Activated naive CD8-positive, alpha-beta T cell treated with anti-CD3 and anti-CD28 coated beads, Interleukin-2, amount 50 U/mL, for 24 hours (primary cell): Measurements from ENCODE around the gene PCP4L1.

Source experiments
- ATAC-seq: fragments of 150-1000 bp; cut with Tn5 transposase; one replicate; pipeline ENCODE4 v1.10.0; 2021
- DNase-seq: peaks from one replicate; pipeline ENCODE4 v3.0.0; 2021
- H3K27ac Mint-ChIP-seq: one replicate; pipeline ENCODE4 v1.8.0; 2021; ENCODE audit warnings: mild to moderate bottlenecking, mixed read lengths
- H3K27me3 Mint-ChIP-seq: one replicate; pipeline ENCODE4 v1.8.0; 2021; ENCODE audit warnings: mixed read lengths
- H3K36me3 Mint-ChIP-seq: one replicate; pipeline ENCODE4 v1.8.0; 2021; ENCODE audit warnings: low read depth, mixed read lengths
- H3K4me1 Mint-ChIP-seq: one replicate; pipeline ENCODE4 v1.8.0; 2021; ENCODE audit warnings: mixed read lengths
- H3K4me3 Mint-ChIP-seq: one replicate; pipeline ENCODE4 v1.8.0; 2021; ENCODE audit warnings: mild to moderate bottlenecking, moderate library complexity, mixed read lengths
- H3K9me3 Mint-ChIP-seq: one replicate; pipeline ENCODE4 v1.8.0; 2021; ENCODE audit warnings: mixed read lengths

The PCP4L1 gene

GRCh38 chr1:161273402-161273801 lies 14.9 kb downstream of the PCP4L1 start:
- Mint-ChIP-seq H3K9me3 (no peaks in the 10 kb centered on the region), H3K36me3 (no peaks in the 10 kb centered on the region), H3K27ac (no peak overlapping the region), H3K27me3 (peaks cover 13% of the 10 kb centered on the region), H3K4me3 (no peak overlapping the region), H3K4me1 (no peaks in the 10 kb centered on the region)
- ATAC-seq (no peak), DNase-seq (no peak)

GRCh38 chr1:161274874-161275273 lies 16.3 kb downstream of the PCP4L1 start:
- ATAC-seq (no peak), DNase-seq (no peak)
- no peak overlapping the region for H3K27ac Mint-ChIP-seq
- no peaks in the 10 kb centered on the region for H3K36me3 Mint-ChIP-seq
- H3K4me3 Mint-ChIP-seq: no peak overlapping the region
- peaks cover 15% of the 10 kb centered on the region for H3K27me3 Mint-ChIP-seq
- no peaks in the 10 kb centered on the region for H3K4me1 Mint-ChIP-seq
- no peaks in the 10 kb centered on the region for H3K9me3 Mint-ChIP-seq

- ATAC-seq (no peak), DNase-seq (no peak)
- peaks cover 4% of the 10 kb centered on the region for H3K27me3 Mint-ChIP-seq
- no peak overlapping the region for H3K27ac Mint-ChIP-seq
- H3K4me3 Mint-ChIP-seq: no peak overlapping the region
- no peaks in the 10 kb centered on the region for H3K36me3 Mint-ChIP-seq
- no peaks in the 10 kb centered on the region for H3K4me1 Mint-ChIP-seq
- H3K9me3 Mint-ChIP-seq: no peaks in the 10 kb centered on the region
Observed at GRCh38 chr1:161282991-161283390, 24.4 kb downstream of the PCP4L1 start.

- Mint-ChIP-seq H3K4me1 (no peaks in the 10 kb centered on the region), H3K9me3 (no peaks in the 10 kb centered on the region), H3K4me3 (no peak overlapping the region), H3K36me3 (no peaks in the 10 kb centered on the region), H3K27me3 (no peaks in the 10 kb centered on the region), H3K27ac (no peak overlapping the region)
- ATAC-seq (no peak), DNase-seq (no peak)
Observed at GRCh38 chr1:161285113-161285512, 26.6 kb downstream of the PCP4L1 start.

- Mint-ChIP-seq H3K4me3 (no peak overlapping the region), H3K36me3 (no peaks in the 10 kb centered on the region), H3K27me3 (no peaks in the 10 kb centered on the region), H3K27ac (no peak overlapping the region), H3K9me3 (no peaks in the 10 kb centered on the region), H3K4me1 (no peaks in the 10 kb centered on the region)
- DNase-seq (no peak), ATAC-seq (no peak)
Observed at GRCh38 chr1:161285521-161285920, 27.0 kb downstream of the PCP4L1 start.

- Mint-ChIP-seq H3K27me3 (no peaks in the 10 kb centered on the region), H3K36me3 (no peaks in the 10 kb centered on the region), H3K4me3 (no peak overlapping the region), H3K9me3 (no peaks in the 10 kb centered on the region), H3K27ac (no peak overlapping the region), H3K4me1 (no peaks in the 10 kb centered on the region)
- no peak for ATAC-seq
- DNase-seq: no peak
Observed at GRCh38 chr1:161287482-161288054, 29.0 kb downstream of the PCP4L1 start.

GRCh38 chr1:161290779-161291178 lies 32.2 kb downstream of the PCP4L1 start:
- Mint-ChIP-seq H3K9me3 (no peaks in the 10 kb centered on the region), H3K27me3 (no peaks in the 10 kb centered on the region), H3K4me3 (no peak overlapping the region), H3K4me1 (no peaks in the 10 kb centered on the region), H3K27ac (no peak overlapping the region), H3K36me3 (no peaks in the 10 kb centered on the region)
- ATAC-seq (no peak), DNase-seq (no peak)

- DNase-seq (no peak), ATAC-seq (no peak)
- no peaks in the 10 kb centered on the region for H3K9me3 Mint-ChIP-seq
- H3K36me3 Mint-ChIP-seq: no peaks in the 10 kb centered on the region
- H3K27me3 Mint-ChIP-seq: no peaks in the 10 kb centered on the region
- no peak overlapping the region for H3K4me3 Mint-ChIP-seq
- no peaks in the 10 kb centered on the region for H3K4me1 Mint-ChIP-seq
- H3K27ac Mint-ChIP-seq: no peak overlapping the region
Observed at GRCh38 chr1:161297415-161297814, 38.9 kb downstream of the PCP4L1 start.

GRCh38 chr1:161298116-161298515 lies 39.6 kb downstream of the PCP4L1 start:
- Mint-ChIP-seq H3K4me3 (no peak overlapping the region), H3K36me3 (no peaks in the 10 kb centered on the region), H3K4me1 (no peaks in the 10 kb centered on the region), H3K27me3 (no peaks in the 10 kb centered on the region), H3K27ac (no peak overlapping the region), H3K9me3 (no peaks in the 10 kb centered on the region)
- ATAC-seq: no peak
- DNase-seq: no peak

GRCh38 chr1:161299347-161299746 lies 40.8 kb downstream of the PCP4L1 start:
- Mint-ChIP-seq H3K4me3 (no peak overlapping the region), H3K9me3 (no peaks in the 10 kb centered on the region), H3K36me3 (no peaks in the 10 kb centered on the region), H3K4me1 (peaks cover 11% of the 10 kb centered on the region), H3K27ac (no peak overlapping the region), H3K27me3 (no peaks in the 10 kb centered on the region)
- DNase-seq: no peak
- ATAC-seq: no peak

GRCh38 chr1:161300478-161300877 lies 41.9 kb downstream of the PCP4L1 start:
- ATAC-seq: no peak
- no peak for DNase-seq
- Mint-ChIP-seq H3K4me1 (peaks cover 17% of the 10 kb centered on the region), H3K4me3 (no peak overlapping the region), H3K27me3 (no peaks in the 10 kb centered on the region), H3K9me3 (no peaks in the 10 kb centered on the region), H3K36me3 (no peaks in the 10 kb centered on the region), H3K27ac (no peak overlapping the region)

GRCh38 chr1:161304927-161305866 lies 46.7 kb downstream of the PCP4L1 start:
- Mint-ChIP-seq H3K4me1 (peaks cover 31% of the 10 kb centered on the region), H3K4me3 (peak overlapping the region; percentile 90), H3K36me3 (no peaks in the 10 kb centered on the region), H3K27me3 (no peaks in the 10 kb centered on the region), H3K9me3 (no peaks in the 10 kb centered on the region), H3K27ac (peak overlapping the region; percentile 78)
- ATAC-seq: no peak
- no peak for DNase-seq

- no peaks in the 10 kb centered on the region for H3K36me3 Mint-ChIP-seq
- peaks cover 31% of the 10 kb centered on the region for H3K4me1 Mint-ChIP-seq
- no peaks in the 10 kb centered on the region for H3K27me3 Mint-ChIP-seq
- ATAC-seq (peak; percentile 90), DNase-seq (peak; percentile 82)
- H3K4me3 Mint-ChIP-seq: peak overlapping the region; percentile 90
- no peaks in the 10 kb centered on the region for H3K9me3 Mint-ChIP-seq
- peak overlapping the region; percentile 78 for H3K27ac Mint-ChIP-seq
Observed at GRCh38 chr1:161305867-161306519, 47.4 kb downstream of the PCP4L1 start.

- Mint-ChIP-seq H3K27ac (no peak overlapping the region), H3K4me3 (no peak overlapping the region), H3K9me3 (no peaks in the 10 kb centered on the region), H3K4me1 (peaks cover 31% of the 10 kb centered on the region), H3K27me3 (no peaks in the 10 kb centered on the region), H3K36me3 (no peaks in the 10 kb centered on the region)
- no peak for ATAC-seq
- no peak for DNase-seq
Observed at GRCh38 chr1:161307230-161307768, 48.8 kb downstream of the PCP4L1 start.
